ENCODE results near the gene MEPCE. TPM values are rescaled to one million over a fixed set of nuclear protein-coding genes. Genes with fewer than 3 reads are reported as not detected.
A peak's percentile ranks its signal among the peaks of the same experiment; 100 is the strongest.

Gene MEPCE
- polyA plus RNA-seq, 1 experiment, result 19.1 TPM

DNA sequence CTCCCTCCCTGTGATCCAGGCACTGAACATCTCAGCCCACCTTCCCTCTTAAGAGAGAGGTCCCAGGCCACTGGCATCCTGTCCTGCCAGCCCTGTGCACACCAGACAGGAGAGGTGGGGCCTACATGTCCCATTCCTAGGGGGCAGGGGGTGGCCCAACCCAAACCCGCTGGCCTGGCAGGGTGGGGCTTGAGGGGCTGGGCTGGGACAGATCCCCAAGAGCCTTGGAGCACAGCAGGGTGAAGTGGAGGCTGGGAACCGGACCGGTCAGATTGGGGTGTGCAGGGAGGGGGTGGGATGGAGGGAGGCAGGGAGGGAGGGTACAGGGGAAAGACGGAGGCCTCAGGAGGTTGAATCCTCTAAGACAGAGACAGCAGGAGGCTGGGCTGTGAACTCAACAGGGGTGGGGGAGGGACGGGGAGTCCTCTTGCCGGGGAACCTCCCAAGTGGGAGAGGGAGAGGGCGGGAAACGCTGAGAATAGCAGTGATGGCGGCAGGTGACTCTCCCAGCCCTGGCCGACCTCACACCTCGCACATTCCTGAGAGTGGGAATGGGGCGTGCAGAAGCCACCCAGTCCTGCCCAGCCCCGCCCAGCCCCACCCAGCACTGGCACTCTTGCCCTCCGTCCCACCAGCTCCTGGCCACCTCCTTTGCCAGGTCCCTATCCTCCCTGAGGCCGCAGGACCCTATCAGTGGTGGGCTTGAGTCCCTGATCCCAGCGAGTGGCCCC, 42.7 kb downstream of the MEPCE start:
- H3K36me3 ChIP-seq (ENCODE audit: control insufficient read depth, insufficient read depth, low read length), result peaks cover 22% of the 10 kb centered on the region
- H3K4me3 ChIP-seq (ENCODE audit: low read depth, low read length), result no peak overlapping the region
- no peak for DNase-seq (ENCODE audit: low read depth)
- ChIA-PET CTCF (interaction anchor here (1.2 to 5.2 kb wide), 3 partner anchors 11 to 91 kb away, joined by 5 to 34 read pairs (median 16); no protein-coding TSS in a partner anchor), POLR2A (no interaction called here)
- no peaks in the 10 kb centered on the region for H3K27me3 ChIP-seq (ENCODE audit: control insufficient read depth, insufficient read depth, low read length)
- TF ChIP-seq, protein P1, sequence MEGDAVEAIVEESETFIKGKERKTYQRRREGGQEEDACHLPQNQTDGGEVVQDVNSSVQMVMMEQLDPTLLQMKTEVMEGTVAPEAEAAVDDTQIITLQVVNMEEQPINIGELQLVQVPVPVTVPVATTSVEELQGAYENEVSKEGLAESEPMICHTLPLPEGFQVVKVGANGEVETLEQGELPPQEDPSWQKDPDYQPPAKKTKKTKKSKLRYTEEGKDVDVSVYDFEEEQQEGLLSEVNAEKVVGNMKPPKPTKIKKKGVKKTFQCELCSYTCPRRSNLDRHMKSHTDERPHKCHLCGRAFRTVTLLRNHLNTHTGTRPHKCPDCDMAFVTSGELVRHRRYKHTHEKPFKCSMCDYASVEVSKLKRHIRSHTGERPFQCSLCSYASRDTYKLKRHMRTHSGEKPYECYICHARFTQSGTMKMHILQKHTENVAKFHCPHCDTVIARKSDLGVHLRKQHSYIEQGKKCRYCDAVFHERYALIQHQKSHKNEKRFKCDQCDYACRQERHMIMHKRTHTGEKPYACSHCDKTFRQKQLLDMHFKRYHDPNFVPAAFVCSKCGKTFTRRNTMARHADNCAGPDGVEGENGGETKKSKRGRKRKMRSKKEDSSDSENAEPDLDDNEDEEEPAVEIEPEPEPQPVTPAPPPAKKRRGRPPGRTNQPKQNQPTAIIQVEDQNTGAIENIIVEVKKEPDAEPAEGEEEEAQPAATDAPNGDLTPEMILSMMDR (IDR thresholded peaks at IDR 0.05; ENCODE audit: insufficient read depth, low read depth, low read length), result no peak

GRCh38 chr7:100472854-100473499, 43.3 kb downstream of the MEPCE start:
- no peaks in the 10 kb centered on the region for H3K27me3 ChIP-seq (ENCODE audit: control insufficient read depth, insufficient read depth, low read length)
- no peak overlapping the region for H3K4me3 ChIP-seq (ENCODE audit: low read depth, low read length)
- TF ChIP-seq, protein P1 (IDR thresholded peaks at IDR 0.05; ENCODE audit: insufficient read depth, low read depth, low read length), result no peak
- H3K36me3 ChIP-seq (ENCODE audit: control insufficient read depth, insufficient read depth, low read length), result peaks cover 20% of the 10 kb centered on the region
- CTCF ChIA-PET, result interaction anchor here (1.6 to 2.8 kb wide), 3 partner anchors 10 to 87 kb away, joined by 8 to 16 read pairs (median 10); no protein-coding TSS in a partner anchor
- POLR2A ChIA-PET, result no interaction called here
- no peak for DNase-seq (ENCODE audit: low read depth)

- Histone ChIP-seq H3K27me3 (ENCODE audit: control insufficient read depth, insufficient read depth, low read length) (no peaks in the 10 kb centered on the region), H3K36me3 (ENCODE audit: control insufficient read depth, insufficient read depth, low read length) (peaks cover 17% of the 10 kb centered on the region), H3K4me3 (ENCODE audit: low read depth, low read length) (peak overlapping the region; percentile 12; the same call in 1 of the 2 replicates)
- ChIA-PET CTCF (interaction anchor here (1.4 to 5.2 kb wide), 3 partner anchors 84 to 217 kb away, joined by 3 to 34 read pairs (median 3); no protein-coding TSS in a partner anchor), POLR2A (no interaction called here)
- TF ChIP-seq, protein P1 (IDR thresholded peaks at IDR 0.05; ENCODE audit: insufficient read depth, low read depth, low read length), result no peak
- DNase-seq (ENCODE audit: low read depth), result no peak
Observed at GRCh38 chr7:100475549-100475948, 45.9 kb downstream of the MEPCE start.

DNA sequence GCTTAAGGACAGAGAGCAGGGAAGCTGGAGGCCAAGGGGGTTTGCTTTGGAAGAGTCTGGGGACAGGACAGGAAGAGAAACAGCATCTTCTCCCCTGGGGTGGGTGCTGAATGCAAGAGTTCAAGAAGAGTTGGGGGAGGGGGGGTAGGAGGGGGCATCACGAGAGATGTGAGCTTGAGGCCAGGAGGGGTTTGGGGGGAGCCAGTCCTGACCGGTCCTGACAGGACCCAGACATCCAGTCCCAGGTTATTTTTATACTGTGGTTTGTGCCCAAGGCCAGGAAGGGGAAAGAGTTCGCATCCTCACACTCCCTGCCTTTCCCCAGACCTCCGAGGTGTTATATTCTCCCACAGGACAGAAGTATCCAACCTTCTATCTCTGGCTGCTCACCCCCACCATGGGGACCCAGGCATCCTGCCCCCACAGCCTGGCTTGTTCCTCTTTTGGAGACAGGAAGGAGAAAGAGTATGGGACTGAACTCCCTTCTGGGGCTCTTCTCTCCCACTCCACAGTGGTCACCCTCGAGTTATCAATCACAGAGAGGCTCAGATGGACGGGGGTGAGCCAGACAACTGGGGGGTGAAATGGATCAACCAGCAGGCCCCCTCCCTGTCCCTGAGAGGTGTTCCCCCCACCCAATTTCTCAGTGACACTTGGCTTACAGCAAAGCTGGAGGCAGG, 46.6 kb downstream of the MEPCE start:
- CTCF ChIA-PET, result interaction anchor here (1.1 to 5.2 kb wide), 5 partner anchors 12 to 216 kb away, joined by 3 to 34 read pairs (median 4); partner anchors contain the start of gene SPACDR
- POLR2A ChIA-PET, result no interaction called here
- no peaks in the 10 kb centered on the region for H3K27me3 ChIP-seq (ENCODE audit: control insufficient read depth, insufficient read depth, low read length)
- H3K36me3 ChIP-seq (ENCODE audit: control insufficient read depth, insufficient read depth, low read length), result peaks cover 14% of the 10 kb centered on the region
- peak overlapping the region; percentile 98 for H3K4me3 ChIP-seq (ENCODE audit: low read depth, low read length)
- DNase-seq (ENCODE audit: low read depth), result no peak
- TF ChIP-seq, protein P1 (IDR thresholded peaks at IDR 0.05; ENCODE audit: insufficient read depth, low read depth, low read length), result no peak

Data from BJ (cell line).